OCI-LY3 (cell line): ENCODE measurements around the gene DOK1.

Source experiments
- H2AFZ ChIP-seq: fragments of 200-600, 300-600 bp; shearing (Covaris generic); 2 replicates; pipeline ENCODE4 v1.6.0; 2014; ENCODE audit warnings: antibody characterized with exemption, low read depth, low read length
- H3K27ac ChIP-seq: fragments of 200-600, 300-600 bp; sonication (generic); 2 replicates; pipeline ENCODE4 v1.5.1; 2014; ENCODE audit warnings: mild to moderate bottlenecking, low read length, moderate library complexity, mixed read lengths
- H3K27me3 ChIP-seq: fragments of 200-600, 300-600 bp; sonication (generic); 2 replicates; pipeline ENCODE4 v1.6.1; 2014; ENCODE audit warnings: low read depth, low read length, mixed read lengths
- H3K36me3 ChIP-seq: fragments of 200-600, 300-600 bp; sonication (generic); replicated peaks from 2 replicates; pipeline ENCODE3; 2014; ENCODE audit warnings: low read depth, low read length, mixed read lengths
- H3K4me1 ChIP-seq: fragments of 300-600, 200-600 bp; sonication (generic); 2 replicates; pipeline ENCODE4 v1.6.1; 2014; ENCODE audit warnings: low read length, mixed read lengths
- H3K4me2 ChIP-seq: fragments of 200-600, 300-600 bp; sonication (generic); 2 replicates; pipeline ENCODE4 v1.6.1; 2014; ENCODE audit warnings: low read length, mixed read lengths
- H3K4me3 ChIP-seq: fragments of 300-600, 200-600 bp; sonication (generic); 2 replicates; pipeline ENCODE4 v1.5.1; 2014; ENCODE audit warnings: antibody characterized with exemption, mild to moderate bottlenecking, low read length, moderate library complexity
- H3K79me2 ChIP-seq: fragments of 300-600, 200-600 bp; shearing (Covaris generic); 2 replicates; pipeline ENCODE4 v1.6.1; 2014; ENCODE audit warnings: mild to moderate bottlenecking, low read length, mixed read lengths
- H3K9ac ChIP-seq: fragments of 300-600, 200-600 bp; shearing (Covaris generic); 2 replicates; pipeline ENCODE4 v1.6.0; 2014; ENCODE audit warnings: mild to moderate bottlenecking, low read length, moderate library complexity
- H3K9me3 ChIP-seq: fragments of 200-600, 300-600 bp; shearing (Covaris generic); 2 replicates; pipeline ENCODE4 v1.6.1; 2014; ENCODE audit warnings: low read length, mixed read lengths; ENCODE audit not compliant: insufficient read depth
- H4K20me1 ChIP-seq: fragments of 200-600, 300-600 bp; sonication (generic); 2 replicates; pipeline ENCODE4 v1.6.1; 2016; ENCODE audit warnings: low read length, mixed read lengths; ENCODE audit not compliant: insufficient read depth
- EZH2phosphoT487 ChIP-seq: fragments of 200-600 bp; shearing (Covaris generic); IDR thresholded peaks from 2 replicates; pipeline ENCODE4 v1.6.1; 2018; ENCODE audit warnings: antibody characterized with exemption, mixed run types, low read depth
- TF ChIP-seq, protein P1 (sequence below): fragments of 200-600, 300-600 bp; sonication (generic); IDR thresholded peaks from 2 replicates; pipeline ENCODE4 v1.5.1; 2014; ENCODE audit warnings: antibody characterized with exemption, low read length, low read depth

Gene DOK1

DNA sequence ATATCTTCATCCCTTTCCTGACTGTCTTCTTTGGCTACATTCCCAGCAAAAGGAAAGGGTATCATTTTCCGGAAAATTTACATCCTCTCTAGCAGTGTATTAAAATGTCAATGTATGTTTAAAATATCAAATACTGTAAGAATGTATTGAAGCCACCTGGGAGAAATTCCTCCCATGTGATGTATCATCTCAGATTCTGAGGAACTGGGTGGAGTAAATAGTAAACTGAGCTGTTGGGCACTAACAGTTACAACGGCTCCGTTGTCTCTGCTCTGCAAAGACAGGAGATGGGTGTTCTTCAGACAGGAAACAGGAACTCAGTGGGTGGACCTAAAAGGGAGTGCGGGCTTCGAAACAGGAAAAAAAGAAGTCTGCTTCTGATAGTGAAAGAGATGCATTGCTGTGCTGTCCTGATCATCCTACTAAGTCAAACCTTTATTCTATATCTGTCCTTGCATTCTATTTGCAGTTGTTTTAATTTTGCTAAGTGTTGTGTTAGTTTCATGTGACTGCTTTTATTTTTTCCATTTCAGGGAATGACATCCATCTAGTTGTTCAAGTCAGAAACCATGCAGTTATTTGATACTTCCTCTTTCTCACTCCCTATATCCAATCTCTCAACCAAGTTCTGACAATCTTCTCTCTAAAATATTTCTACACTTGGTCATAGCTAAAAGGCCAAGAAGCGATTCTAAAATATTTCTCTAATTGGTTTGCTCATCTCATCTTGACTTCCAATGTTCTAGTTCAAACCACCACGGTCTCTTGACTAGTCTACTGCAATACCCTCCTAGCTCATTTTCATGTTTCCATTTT lies 19.4 kb downstream of the DOK1 start:
- Histone ChIP-seq H3K79me2 (no peaks in the 10 kb centered on the region), H3K9ac (peak overlapping the region; percentile 13; the same call in 1 of the 2 replicates), H3K27me3 (no peaks in the 10 kb centered on the region), H3K36me3 (no peaks in the 10 kb centered on the region), H4K20me1 (no peaks in the 10 kb centered on the region), H3K4me1 (peaks cover 63% of the 10 kb centered on the region), H3K9me3 (no peaks in the 10 kb centered on the region), H2AFZ (peak overlapping the region; percentile 69), H3K27ac (no peak overlapping the region), H3K4me3 (peak overlapping the region; percentile 39; the same call in 1 of the 2 replicates), H3K4me2 (peak overlapping the region; percentile 57)
- TF ChIP-seq EZH2phosphoT487, result no peak
- TF ChIP-seq, protein P1, sequence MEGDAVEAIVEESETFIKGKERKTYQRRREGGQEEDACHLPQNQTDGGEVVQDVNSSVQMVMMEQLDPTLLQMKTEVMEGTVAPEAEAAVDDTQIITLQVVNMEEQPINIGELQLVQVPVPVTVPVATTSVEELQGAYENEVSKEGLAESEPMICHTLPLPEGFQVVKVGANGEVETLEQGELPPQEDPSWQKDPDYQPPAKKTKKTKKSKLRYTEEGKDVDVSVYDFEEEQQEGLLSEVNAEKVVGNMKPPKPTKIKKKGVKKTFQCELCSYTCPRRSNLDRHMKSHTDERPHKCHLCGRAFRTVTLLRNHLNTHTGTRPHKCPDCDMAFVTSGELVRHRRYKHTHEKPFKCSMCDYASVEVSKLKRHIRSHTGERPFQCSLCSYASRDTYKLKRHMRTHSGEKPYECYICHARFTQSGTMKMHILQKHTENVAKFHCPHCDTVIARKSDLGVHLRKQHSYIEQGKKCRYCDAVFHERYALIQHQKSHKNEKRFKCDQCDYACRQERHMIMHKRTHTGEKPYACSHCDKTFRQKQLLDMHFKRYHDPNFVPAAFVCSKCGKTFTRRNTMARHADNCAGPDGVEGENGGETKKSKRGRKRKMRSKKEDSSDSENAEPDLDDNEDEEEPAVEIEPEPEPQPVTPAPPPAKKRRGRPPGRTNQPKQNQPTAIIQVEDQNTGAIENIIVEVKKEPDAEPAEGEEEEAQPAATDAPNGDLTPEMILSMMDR, result no peak

DNA sequence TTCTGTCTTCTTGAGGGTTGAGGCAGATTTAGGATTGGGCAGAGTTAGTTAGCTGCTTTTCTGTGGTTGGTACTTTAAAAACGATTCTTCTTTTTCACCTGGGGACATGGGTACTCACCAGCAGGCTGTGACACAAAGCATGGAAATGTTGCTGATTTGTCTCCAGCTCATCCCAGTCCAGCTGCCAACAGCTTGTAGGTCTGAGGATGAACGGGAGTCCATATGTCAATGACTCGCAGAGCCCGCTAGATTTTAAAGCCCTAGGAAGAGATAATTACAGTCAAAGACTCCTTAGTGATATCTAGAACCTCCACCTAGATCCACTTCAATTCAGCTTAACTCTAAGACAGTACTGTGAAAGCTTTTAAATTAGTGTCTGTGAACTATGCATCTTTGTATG lies 20.8 kb downstream of the DOK1 start:
- no peak for TF ChIP-seq EZH2phosphoT487
- TF ChIP-seq, protein P1, result no peak
- H2AFZ ChIP-seq, result no peak overlapping the region

DNA sequence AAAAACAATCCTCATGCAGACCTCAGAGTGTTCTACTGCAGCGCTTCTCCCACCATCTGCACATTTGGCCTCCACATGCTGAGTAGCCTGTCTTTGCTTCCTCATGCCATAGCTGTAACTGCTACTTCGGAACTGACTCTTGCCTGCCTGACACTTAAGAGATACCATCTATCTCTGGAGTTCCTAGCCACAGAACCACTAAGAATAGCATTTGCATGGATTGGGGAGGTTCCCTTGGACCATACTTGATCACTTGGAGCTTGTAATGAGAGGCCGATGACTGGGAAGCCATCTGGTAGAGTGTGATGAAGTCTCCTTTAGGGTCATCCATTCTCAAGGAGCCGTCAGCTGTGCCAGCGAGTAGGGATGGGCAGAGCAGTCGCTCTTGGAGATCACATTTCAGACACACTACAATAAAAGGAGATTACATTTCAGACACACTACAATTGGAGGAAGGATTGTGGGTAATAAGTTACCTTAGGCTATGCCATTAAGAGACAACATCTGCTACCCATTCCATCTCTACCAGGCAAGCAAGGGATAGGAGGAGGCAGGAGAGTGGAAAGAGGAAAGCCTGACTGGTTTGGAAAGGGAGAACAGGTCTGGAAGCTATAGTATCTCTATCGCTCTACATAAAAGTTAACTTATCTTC lies 21.8 kb downstream of the DOK1 start:
- no peaks in the 10 kb centered on the region for H4K20me1 ChIP-seq
- H3K27me3 ChIP-seq, result no peaks in the 10 kb centered on the region
- peak overlapping the region; percentile 56 for H3K4me2 ChIP-seq
- H3K27ac ChIP-seq, result peak overlapping the region; percentile 76
- no peaks in the 10 kb centered on the region for H3K79me2 ChIP-seq
- H3K4me3 ChIP-seq, result no peak overlapping the region
- TF ChIP-seq EZH2phosphoT487, result no peak
- TF ChIP-seq, protein P1, result no peak
- no peak overlapping the region for H3K9ac ChIP-seq
- peaks cover 54% of the 10 kb centered on the region for H3K4me1 ChIP-seq
- H3K36me3 ChIP-seq, result no peaks in the 10 kb centered on the region
- H3K9me3 ChIP-seq, result no peaks in the 10 kb centered on the region
- H2AFZ ChIP-seq, result 0 out of 2 replicates have a peak overlapping the region, but pooled peaks have one; percentile 19

More for the DNA sequence above, 20.8 kb downstream of the DOK1 start:
- Histone ChIP-seq H3K4me2 (no peak overlapping the region), H3K79me2 (no peaks in the 10 kb centered on the region), H3K27ac (no peak overlapping the region), H4K20me1 (no peaks in the 10 kb centered on the region), H3K27me3 (no peaks in the 10 kb centered on the region), H3K36me3 (no peaks in the 10 kb centered on the region), H3K9me3 (no peaks in the 10 kb centered on the region), H3K9ac (no peak overlapping the region), H3K4me3 (no peak overlapping the region), H3K4me1 (peaks cover 64% of the 10 kb centered on the region)

DNA sequence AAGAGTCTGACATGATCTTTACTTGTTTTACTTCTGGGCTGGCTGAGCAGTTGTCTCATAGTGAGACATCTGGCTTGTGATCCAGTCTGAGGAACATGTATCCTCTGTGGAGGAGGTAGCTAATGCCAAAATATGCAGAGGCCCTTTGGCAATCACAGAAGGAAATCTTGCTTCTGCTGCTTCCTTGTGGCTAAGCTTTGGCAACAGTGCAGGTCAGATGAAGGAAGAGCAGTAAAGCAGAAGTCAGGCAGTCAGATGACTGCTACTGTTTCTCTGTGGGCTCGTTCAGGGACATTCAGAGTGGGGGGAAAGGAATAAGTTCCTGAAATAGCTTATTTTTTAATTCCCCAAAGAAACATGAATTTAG lies 22.3 kb downstream of the DOK1 start:
- Histone ChIP-seq H3K79me2 (no peaks in the 10 kb centered on the region), H3K27me3 (no peaks in the 10 kb centered on the region), H2AFZ (0 out of 2 replicates have a peak overlapping the region, but pooled peaks have one; percentile 19), H3K4me1 (peaks cover 49% of the 10 kb centered on the region), H3K9ac (peak overlapping the region; percentile 1; the same call in 1 of the 2 replicates), H3K36me3 (no peaks in the 10 kb centered on the region), H3K27ac (peak overlapping the region; percentile 76), H3K4me3 (no peak overlapping the region), H3K4me2 (peak overlapping the region; percentile 56), H4K20me1 (no peaks in the 10 kb centered on the region), H3K9me3 (no peaks in the 10 kb centered on the region)
- TF ChIP-seq, protein P1, result no peak
- no peak for TF ChIP-seq EZH2phosphoT487
